Mucosa of descending colon (tissue), 3 donors: ENCODE measurements around the gene COA3. TPM values are rescaled to one million over a fixed set of nuclear protein-coding genes. Genes with fewer than 3 reads are reported as not detected.

Experiments used
- ATAC-seq: fragments of 200-7000 bp; cut with Tn5 transposase; one replicate; pipeline ENCODE4 v1.9.1; 2020; ENCODE audit warnings: mild to moderate bottlenecking, moderate library complexity
- DNase-seq, 3 donors: peaks; one replicate each; pipeline ENCODE4 v3.0.0-alpha.2; 2020
- H3K36me3 ChIP-seq: fragments of 200-600 bp; one replicate; pipeline ENCODE4 v1.8.0; 2021; ENCODE audit warnings: low read depth, mild to moderate bottlenecking
- H3K4me1 ChIP-seq: fragments of 200-600 bp; one replicate; pipeline ENCODE4 v1.8.0; 2021; ENCODE audit warnings: low read depth, mild to moderate bottlenecking
- H3K4me3 ChIP-seq: fragments of 200-600 bp; one replicate; pipeline ENCODE4 v1.8.0; 2021; ENCODE audit warnings: mild to moderate bottlenecking
- H3K9me3 ChIP-seq: fragments of 200-600 bp; one replicate; pipeline ENCODE4 v1.8.0; 2021; ENCODE audit warnings: mild to moderate bottlenecking
- intact Hi-C, 2 donors: fragments of 100-400 bp; cut with DNase I in 1 of 2; cut with micrococcal nuclease in 1 of 2; formaldehyde crosslinking; loops; one replicate each; pipeline versions ENCODE4 v1.11.0 to v1.11.1; 2022; cut with DNase I, micrococcal nuclease
- total RNA-seq, 3 donors: library from RNA; stranded (reverse); fragmentation: NEBNext Ultra II Directional in 2 of 3; extraction: Animal tissue kit (Norgen Biotek cat#: 25700) in 2 of 3; gene quantifications; one replicate each; pipeline versions ENCODE4 v1.2.1 to v1.2.4, GENCODE V29; 2021 to 2023
- TF ChIP-seq, protein P1 (sequence below): fragments of 200-600 bp; IDR thresholded peaks from one replicate; pipeline ENCODE4 v1.8.0; 2022; ENCODE audit warnings: antibody characterized with exemption, mild to moderate bottlenecking
- donor health status: DM: no; HTN: no; CAD: no; lungs with moderate emphysema.
- donor health status: DM: no; HTN: no; CAD: no.
- donor health status: DM: no; HTN: yes; CAD: no.

Gene COA3
- total RNA-seq, 3 donors from 2014 or later = 92.7 to 151 (median 148) TPM

DNA sequence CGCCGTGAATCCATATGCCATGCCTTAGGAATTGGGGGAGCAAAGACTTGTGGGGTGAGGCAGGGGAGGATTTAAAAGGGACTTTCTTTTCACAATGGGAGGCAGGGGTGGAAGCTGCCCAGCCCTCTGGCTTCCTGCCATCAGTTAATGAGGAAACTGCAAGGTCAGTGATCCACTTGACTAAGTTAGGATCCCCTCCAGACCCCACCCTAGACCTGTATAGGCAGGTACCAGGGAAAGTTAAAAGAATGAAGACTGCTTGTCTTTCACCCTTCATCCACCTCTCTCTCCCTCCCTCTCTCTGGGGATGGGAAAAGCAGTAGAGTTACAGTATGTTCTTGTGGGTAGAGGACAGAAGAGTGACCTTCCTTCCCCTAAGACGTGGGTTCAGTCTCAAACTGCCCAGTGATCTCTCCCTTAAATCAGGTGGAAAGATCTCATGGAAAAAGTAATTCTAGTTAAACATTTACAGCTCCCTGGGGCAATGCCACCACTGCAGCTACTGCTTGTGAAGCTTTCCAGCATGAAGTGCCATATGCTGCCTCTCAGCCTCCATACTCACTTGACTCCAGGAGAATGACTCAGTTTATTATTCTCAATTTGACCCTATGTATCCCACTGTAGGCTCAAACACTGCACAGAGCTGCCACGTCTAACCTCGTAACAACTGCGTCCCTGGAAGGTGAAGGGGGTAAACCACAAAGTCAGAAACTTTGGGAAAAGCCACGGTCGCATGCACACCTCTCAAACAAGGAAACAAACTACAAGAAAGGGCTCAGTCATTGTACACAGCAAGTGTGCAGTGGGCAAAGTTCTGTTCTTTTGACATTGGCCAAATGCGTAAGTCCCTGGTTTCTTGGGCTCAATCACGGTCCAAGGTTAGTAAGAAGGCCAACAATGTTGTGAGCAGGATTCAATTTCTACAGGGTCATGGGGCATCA lies 1.2 kb downstream of the COA3 start:
- peak in 1 of 3 donors; percentile 81 for DNase-seq
- peak; percentile 77 for ATAC-seq
- Histone ChIP-seq H3K4me3 (peak overlapping the region; percentile 74), H3K36me3 (no peaks in the 10 kb centered on the region), H3K4me1 (peaks cover 27% of the 10 kb centered on the region), H3K9me3 (no peaks in the 10 kb centered on the region)
- intact Hi-C loops = no loop called here
- TF ChIP-seq, protein P1, sequence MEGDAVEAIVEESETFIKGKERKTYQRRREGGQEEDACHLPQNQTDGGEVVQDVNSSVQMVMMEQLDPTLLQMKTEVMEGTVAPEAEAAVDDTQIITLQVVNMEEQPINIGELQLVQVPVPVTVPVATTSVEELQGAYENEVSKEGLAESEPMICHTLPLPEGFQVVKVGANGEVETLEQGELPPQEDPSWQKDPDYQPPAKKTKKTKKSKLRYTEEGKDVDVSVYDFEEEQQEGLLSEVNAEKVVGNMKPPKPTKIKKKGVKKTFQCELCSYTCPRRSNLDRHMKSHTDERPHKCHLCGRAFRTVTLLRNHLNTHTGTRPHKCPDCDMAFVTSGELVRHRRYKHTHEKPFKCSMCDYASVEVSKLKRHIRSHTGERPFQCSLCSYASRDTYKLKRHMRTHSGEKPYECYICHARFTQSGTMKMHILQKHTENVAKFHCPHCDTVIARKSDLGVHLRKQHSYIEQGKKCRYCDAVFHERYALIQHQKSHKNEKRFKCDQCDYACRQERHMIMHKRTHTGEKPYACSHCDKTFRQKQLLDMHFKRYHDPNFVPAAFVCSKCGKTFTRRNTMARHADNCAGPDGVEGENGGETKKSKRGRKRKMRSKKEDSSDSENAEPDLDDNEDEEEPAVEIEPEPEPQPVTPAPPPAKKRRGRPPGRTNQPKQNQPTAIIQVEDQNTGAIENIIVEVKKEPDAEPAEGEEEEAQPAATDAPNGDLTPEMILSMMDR = no peak

DNA sequence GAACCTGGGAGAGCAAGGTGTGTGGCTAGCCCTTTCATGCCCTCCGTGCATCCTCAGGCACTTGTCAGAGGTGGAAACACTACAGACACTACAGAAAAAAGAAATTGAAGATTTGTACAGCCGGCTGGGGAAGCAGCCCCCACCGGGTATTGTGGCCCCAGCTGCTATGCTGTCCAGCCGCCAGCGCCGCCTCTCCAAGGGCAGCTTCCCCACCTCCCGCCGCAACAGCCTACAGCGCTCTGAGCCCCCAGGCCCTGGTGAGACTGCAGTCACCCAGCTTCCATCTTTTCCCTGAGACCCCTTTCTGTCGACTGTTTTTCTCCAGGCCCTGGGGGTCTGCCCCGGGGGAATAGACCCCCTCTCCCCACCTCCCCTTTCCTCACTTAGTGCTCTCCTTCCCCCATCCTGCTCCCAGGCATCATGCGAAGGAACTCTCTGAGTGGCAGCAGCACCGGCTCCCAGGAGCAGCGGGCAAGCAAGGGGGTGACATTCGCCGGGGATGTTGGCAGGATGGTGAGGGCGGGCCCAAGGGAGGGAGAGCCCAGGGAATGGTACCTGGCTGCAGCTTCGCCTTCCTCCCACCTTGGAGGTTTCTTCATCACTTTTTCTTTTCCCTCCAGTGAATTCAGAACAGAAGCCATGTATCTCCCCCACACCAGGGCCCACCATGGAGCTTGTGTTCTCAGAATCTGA lies 2.3 kb downstream of the COA3 start:
- no peak overlapping the region for H3K4me3 ChIP-seq
- H3K36me3 ChIP-seq = no peaks in the 10 kb centered on the region
- no peaks in the 10 kb centered on the region for H3K9me3 ChIP-seq
- peaks cover 27% of the 10 kb centered on the region for H3K4me1 ChIP-seq
- intact Hi-C loops = no loop called here
- DNase-seq (peak in 1 of 3 donors; percentile 54), ATAC-seq (no peak)
- TF ChIP-seq, protein P1 = no peak

DNA sequence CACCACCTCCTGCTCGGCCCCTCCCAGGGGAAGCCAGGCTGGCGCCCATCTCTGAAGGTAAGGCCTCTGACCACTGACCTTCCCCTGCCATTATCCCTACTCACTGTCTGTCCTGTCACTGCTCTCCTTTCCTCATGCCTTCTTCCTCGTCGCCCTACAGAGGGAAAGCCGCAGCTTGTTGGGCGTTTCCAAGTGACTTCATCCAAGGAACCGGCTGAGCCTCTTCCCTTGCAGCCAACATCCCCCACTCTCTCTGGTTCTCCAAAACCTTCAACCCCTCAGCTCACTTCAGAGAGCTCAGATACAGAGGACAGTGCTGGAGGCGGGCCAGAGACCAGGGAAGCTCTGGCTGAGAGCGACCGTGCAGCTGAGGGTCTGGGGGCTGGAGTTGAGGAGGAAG lies 3.0 kb downstream of the COA3 start:
- Histone ChIP-seq H3K36me3 (no peaks in the 10 kb centered on the region), H3K4me3 (no peak overlapping the region), H3K4me1 (peaks cover 27% of the 10 kb centered on the region), H3K9me3 (no peaks in the 10 kb centered on the region)
- ATAC-seq (peak; percentile 48), DNase-seq (no peak)
- intact Hi-C loops = no loop called here
- TF ChIP-seq, protein P1 = no peak

DNA sequence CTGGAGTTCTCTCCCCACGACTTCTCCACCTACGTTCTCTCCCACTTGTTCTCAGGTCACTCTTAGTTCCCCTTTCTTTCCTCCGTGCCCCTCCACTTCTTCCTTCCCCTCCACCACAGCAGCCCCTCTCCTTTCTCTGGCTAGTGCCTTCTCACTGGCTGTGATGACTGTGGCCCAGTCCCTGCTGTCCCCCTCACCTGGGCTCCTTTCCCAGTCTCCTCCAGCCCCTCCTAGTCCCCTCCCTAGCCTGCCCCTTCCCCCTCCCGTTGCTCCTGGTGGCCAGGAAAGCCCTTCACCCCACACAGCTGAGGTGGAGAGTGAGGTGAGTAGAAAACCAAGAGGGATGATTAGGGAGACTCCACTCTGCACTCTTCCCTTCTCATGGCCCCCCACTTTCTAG lies 3.4 kb downstream of the COA3 start:
- ATAC-seq = no peak

DNA sequence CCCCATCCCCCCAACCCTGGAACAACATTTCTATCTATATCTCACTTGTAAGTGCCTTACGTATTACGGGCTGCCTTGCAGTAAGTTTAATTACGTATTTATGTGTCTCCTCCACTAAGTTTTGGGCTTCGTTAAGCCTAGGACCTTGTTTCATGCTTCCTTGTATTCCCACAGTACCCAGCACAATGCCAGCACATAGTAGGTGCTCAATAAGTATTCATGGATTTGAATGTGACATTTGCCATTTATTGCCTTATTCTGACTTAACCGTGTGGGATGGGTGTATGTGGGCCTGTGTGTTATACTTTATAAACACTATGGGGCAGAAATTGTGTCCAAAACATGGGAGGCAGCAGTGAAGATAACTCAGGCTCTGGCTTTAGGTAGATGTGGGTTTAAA lies 6.0 kb downstream of the COA3 start:
- H3K4me1 ChIP-seq = peaks cover 21% of the 10 kb centered on the region
- intact Hi-C loops = no loop called here
- DNase-seq (no peak), ATAC-seq (no peak)
- no peaks in the 10 kb centered on the region for H3K36me3 ChIP-seq
- TF ChIP-seq, protein P1 = no peak
- no peak overlapping the region for H3K4me3 ChIP-seq
- no peaks in the 10 kb centered on the region for H3K9me3 ChIP-seq

More for the DNA sequence above, 3.4 kb downstream of the COA3 start:
- TF ChIP-seq, protein P1 = no peak
- intact Hi-C loops = no loop called here
- H3K4me3 ChIP-seq = no peak overlapping the region
- no peaks in the 10 kb centered on the region for H3K36me3 ChIP-seq
- no peak for DNase-seq
- peaks cover 27% of the 10 kb centered on the region for H3K4me1 ChIP-seq
- no peaks in the 10 kb centered on the region for H3K9me3 ChIP-seq
